NCI-H748 (cell line): Measurements from ENCODE around the gene INTS2.
A peak's percentile ranks its signal among the peaks of the same experiment; 100 is the strongest.
"Not testable (repeated sequence)": the region's sequence is repeated elsewhere in the genome, so short reads cannot be mapped to it uniquely, and the experiment has no call there.

Experiments used
- DNase-seq: peaks from one replicate; lab custom pipeline; 2025; ENCODE audit not compliant: unreplicated experiment; lab: John Stamatoyannopoulos, UW

INTS2 gene

DNA sequence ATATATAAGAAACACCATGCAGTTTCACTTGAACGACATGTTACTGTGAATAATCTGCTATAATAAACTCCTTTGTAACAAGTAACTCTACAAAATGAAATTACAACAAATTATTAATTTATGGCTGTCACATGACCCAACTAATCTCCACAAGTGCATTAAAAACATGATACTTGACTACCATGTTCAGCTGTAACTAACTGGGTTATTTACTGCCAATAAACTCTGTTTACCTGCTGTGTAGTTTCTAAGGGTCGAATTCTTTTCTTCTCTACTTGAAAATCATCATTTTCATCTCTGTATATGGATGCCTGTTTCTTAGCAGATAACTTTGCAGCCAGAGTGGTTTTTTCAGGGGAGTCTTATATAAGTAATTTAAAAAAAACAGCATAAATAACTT lies 78.9 kb downstream of the INTS2 start:
- DNase-seq: no peak

DNA sequence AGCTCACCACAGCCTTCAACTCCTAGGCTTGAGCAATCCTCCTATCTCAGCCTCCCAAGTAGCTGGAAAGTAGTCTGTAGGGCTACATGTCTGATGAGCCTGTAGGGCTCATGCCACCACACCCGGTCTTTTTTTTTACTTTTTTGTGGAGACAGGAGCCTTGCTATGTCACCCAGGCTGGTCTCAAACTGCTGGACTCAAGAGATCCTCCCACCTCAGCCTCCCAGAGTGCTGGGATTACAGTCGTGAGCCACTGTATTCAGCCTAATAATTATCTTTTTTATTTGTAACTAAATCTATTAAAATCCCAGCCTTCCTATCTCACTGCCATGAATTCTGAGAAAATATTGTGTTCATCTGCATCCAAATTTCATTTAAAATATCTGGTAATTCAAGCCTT lies 79.5 kb downstream of the INTS2 start:
- no peak for DNase-seq

DNA sequence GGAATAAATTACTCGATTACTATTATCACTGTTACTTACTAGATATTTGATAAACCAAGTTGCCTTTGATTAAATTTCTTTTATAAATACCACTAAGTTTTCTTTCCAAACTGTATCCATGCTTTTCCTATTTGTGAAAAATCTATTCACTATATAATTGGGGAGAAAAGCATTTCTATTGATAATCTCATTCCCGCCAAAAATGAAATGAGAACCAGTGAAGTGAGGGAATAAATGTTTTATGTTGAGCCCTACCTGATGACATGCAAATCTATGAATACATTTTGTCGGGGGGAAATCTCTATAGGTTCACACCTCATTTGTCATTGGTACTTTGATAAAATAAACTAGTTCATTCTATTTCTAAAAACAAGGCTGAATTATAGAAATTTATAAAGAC lies 80.1 kb downstream of the INTS2 start:
- no peak for DNase-seq

- no peak for DNase-seq
Observed at GRCh38 chr17:61846761-61847375, 80.9 kb downstream of the INTS2 start.

- no peak for DNase-seq
Observed at GRCh38 chr17:61846088-61846487, 81.7 kb downstream of the INTS2 start.

DNA sequence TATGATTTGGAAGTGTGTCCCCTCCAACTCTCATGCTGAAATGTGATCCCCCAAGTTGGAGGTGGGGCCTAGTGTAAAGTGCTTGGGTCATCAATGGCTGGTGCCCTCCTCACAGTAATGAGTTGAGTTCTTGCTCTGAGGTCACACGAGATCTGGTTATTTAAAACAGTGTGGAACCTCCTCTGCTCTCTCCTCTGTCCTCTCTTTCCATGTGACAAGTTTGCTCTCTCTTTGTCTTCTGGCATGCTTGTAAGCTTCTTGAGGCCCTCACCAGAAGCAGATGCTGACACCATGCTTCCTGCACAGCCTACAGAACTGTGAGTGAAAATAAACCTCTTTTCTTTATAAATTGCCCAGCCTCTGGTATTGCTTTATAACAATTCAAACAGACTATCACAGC lies 84.3 kb downstream of the INTS2 start:
- DNase-seq: no peak

- no peak for DNase-seq
Observed at GRCh38 chr17:61842899-61843298, 84.9 kb downstream of the INTS2 start.

GRCh38 chr17:61839300-61839786 lies 88.4 kb downstream of the INTS2 start:
- no peak for DNase-seq

GRCh38 chr17:61837175-61838051 lies 90.4 kb downstream of the INTS2 start:
- DNase-seq: peak; percentile 59

- no peak for DNase-seq
Observed at GRCh38 chr17:61836266-61837174, 91.3 kb downstream of the INTS2 start.

DNA sequence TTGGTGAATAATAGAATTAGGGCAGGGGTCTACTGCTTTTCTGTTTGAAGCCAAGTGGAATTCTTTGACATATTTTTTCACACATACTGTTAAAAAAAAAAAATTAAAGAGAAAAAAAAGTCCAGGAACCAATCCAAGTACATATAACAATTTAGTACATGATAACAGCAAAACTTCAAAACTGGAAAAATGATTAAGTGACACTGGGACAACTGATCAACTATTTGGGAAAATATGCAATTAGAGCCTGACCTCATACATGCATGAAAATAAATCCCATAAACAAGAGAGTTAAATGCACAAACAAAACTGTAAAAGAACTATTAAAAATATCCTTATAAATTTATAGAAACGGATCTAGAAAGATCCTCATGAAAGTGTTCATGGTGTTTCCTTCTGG lies 92.2 kb downstream of the INTS2 start:
- DNase-seq: no peak

DNA sequence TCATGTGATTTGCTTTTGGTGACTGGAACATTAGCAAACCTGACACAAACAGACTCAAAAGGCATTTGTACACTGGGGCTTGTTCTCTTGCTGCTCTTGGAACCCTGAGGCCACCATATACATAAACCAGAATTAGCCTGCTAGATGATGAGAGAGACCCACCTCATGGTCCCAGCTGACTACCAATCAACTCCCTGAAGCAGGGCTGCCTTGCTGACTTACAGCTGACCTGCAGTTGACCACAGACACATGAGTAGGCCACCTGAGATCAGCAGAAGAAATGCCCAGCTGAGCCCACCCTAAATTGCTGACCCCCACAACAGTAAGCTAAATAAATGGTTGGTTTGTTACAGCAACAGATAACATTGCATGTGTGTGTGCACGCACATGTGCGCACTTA lies 93.2 kb downstream of the INTS2 start:
- no peak for DNase-seq

GRCh38 chr17:61833536-61834193 lies 94.1 kb downstream of the INTS2 start:
- no peak for DNase-seq

GRCh38 chr17:61832463-61832862 lies 95.3 kb downstream of the INTS2 start:
- DNase-seq: no peak

- no peak for DNase-seq
Observed at GRCh38 chr17:61831099-61831498, 96.7 kb downstream of the INTS2 start.

- DNase-seq: no peak
Observed at GRCh38 chr17:61828694-61829093, 99.1 kb downstream of the INTS2 start.

- DNase-seq: no peak
Observed at GRCh38 chr17:61827649-61828395, 100.0 kb downstream of the INTS2 start.

- DNase-seq: not testable (repeated sequence)
Observed at GRCh38 chr17:61826866-61827265, 100.9 kb downstream of the INTS2 start.

DNA sequence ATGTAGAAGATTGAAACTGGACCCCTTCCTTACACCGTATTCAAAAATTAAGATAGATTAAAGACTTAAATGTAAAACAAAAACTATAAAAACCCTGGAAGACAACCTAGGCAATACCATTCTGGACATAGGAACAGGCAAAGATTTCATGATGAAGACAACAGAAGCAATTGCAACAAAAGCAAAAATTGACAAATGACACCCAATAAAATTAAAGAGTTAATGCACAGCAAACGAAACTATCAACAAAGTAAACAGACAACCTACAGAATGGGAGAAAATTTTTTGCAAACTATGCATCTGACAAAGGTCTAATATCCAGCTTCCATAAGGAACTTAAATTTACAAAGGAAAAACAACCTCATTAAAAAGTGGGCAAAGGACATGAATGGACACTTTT lies 101.6 kb downstream of the INTS2 start:
- not testable (repeated sequence) for DNase-seq
